ENCODE measurements around the gene PADI3. TPM values are rescaled to one million over a fixed set of nuclear protein-coding genes. Genes with fewer than 3 reads are reported as not detected.

Gene PADI3
- total RNA-seq, 4 donors from 2014 or later: not detected

DNA sequence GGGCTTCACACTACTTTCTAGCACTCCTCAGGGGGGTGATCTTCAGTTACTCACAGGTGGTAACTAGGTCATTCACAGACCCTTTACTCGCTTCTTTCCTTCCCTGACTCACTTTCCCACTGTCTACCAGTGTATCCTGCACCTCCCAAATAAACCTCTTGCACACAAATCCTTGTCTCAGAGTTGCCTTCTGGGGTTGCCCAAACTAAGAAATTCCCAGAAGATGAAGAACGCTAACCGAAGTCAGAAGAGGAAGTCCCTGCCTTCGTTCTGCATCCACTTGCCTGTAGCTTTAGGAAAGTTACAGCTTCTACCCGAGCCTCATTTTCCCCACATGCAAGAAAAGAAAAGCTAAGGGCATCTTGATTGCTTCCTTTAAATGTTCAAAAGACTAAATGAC, 47.2 kb downstream of the PADI3 start:
- peaks cover 0 to 2% of the 10 kb centered on the region in 2 donors for H3K9me3 ChIP-seq
- no peaks in the 10 kb centered on the region for H3K36me3 ChIP-seq
- 65 to 76% methylated on average over 5 of the region's 5 CpGs for WGBS, 2 donors (ENCODE audit: low coverage in 1 of 2)
- no peak overlapping the region for H3K4me3 ChIP-seq
- TF ChIP-seq, protein P1, sequence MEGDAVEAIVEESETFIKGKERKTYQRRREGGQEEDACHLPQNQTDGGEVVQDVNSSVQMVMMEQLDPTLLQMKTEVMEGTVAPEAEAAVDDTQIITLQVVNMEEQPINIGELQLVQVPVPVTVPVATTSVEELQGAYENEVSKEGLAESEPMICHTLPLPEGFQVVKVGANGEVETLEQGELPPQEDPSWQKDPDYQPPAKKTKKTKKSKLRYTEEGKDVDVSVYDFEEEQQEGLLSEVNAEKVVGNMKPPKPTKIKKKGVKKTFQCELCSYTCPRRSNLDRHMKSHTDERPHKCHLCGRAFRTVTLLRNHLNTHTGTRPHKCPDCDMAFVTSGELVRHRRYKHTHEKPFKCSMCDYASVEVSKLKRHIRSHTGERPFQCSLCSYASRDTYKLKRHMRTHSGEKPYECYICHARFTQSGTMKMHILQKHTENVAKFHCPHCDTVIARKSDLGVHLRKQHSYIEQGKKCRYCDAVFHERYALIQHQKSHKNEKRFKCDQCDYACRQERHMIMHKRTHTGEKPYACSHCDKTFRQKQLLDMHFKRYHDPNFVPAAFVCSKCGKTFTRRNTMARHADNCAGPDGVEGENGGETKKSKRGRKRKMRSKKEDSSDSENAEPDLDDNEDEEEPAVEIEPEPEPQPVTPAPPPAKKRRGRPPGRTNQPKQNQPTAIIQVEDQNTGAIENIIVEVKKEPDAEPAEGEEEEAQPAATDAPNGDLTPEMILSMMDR (IDR thresholded peaks at IDR 0.05): no peak
- TF ChIP-seq POLR2AphosphoS5 (IDR thresholded peaks at IDR 0.05) (no peak), POLR2A (IDR thresholded peaks at IDR 0.05) (no peak), EP300 (IDR thresholded peaks at IDR 0.05; ENCODE audit: low read depth) (no peak)
- intact Hi-C loops (cut with DNase I; ENCODE audit: low total_unique reads) (no loop called here), in situ Hi-C loops (cut with MboI; ENCODE audit: low pct_ligation_motif_present in 1 of 4, low pct_unique_long_range_greater_than_20kb in 1 of 4, low sequenced_read_pairs in 3 of 4) (no loop called here)
- DNase-seq: no peak
- H3K27me3 ChIP-seq: peaks cover 29% of the 10 kb centered on the region
- H3K4me1 ChIP-seq: no peaks in the 10 kb centered on the region
- no peak overlapping the region for H3K27ac ChIP-seq

DNA sequence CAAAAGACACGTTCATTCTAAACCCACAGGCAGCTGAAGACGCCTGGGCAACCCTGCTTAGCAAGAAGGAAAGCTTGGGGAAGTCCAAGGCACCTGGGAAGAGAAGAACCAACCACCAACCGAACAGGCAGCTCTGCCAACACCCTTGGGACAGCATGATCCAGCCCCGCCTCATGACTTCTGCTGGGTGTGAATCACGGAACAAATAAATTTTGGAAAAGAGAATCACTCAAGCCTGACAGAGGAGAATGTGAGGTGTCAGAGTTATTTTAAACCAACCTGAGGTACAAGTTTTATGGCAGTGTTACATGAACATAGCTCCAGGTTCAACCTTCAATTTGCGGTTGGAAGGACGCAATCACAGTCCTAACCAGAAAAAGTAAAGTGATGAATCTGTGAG, 49.1 kb downstream of the PADI3 start:
- TF ChIP-seq, protein P1 (IDR thresholded peaks at IDR 0.05): no peak
- no peak for TF ChIP-seq POLR2AphosphoS5 (IDR thresholded peaks at IDR 0.05)
- no peak for TF ChIP-seq POLR2A (IDR thresholded peaks at IDR 0.05)
- TF ChIP-seq EP300 (IDR thresholded peaks at IDR 0.05; ENCODE audit: low read depth): no peak
- intact Hi-C loops (cut with DNase I; ENCODE audit: low total_unique reads) (no loop called here), in situ Hi-C loops (cut with MboI; ENCODE audit: low pct_ligation_motif_present in 1 of 4, low pct_unique_long_range_greater_than_20kb in 1 of 4, low sequenced_read_pairs in 3 of 4) (no loop called here)
- Histone ChIP-seq H3K9me3 (peaks cover 0 to 10% of the 10 kb centered on the region in 2 donors), H3K27me3 (peaks cover 20% of the 10 kb centered on the region), H3K4me3 (no peak overlapping the region), H3K36me3 (no peaks in the 10 kb centered on the region), H3K27ac (no peak overlapping the region), H3K4me1 (no peaks in the 10 kb centered on the region)
- WGBS, 2 donors (ENCODE audit: low coverage in 1 of 2): 67 to 83% methylated on average over 4 to 7 of the region's 7 CpGs
- no peak for DNase-seq

DNA sequence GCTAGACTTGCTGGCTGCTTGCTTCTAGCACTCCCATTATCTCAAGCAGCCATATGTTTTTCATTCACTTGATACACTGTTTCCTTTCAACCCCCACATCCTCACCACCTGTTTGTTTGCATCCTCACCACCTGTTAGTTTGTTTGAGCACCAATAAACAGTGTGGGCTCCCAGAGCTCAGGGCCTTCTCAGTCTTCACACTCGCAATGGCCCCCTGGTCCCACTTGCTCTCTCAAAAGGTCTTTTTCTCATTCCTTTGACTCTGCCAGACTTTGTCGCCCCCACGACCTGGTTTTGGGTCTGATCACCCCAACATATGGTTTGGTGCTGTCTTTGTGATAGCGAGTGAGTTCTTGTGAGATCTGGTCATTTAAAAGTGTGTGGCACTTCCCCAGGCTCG, 52.9 kb downstream of the PADI3 start:
- peaks cover 0 to 10% of the 10 kb centered on the region in 2 donors for H3K9me3 ChIP-seq
- no peaks in the 10 kb centered on the region for H3K36me3 ChIP-seq
- no peaks in the 10 kb centered on the region for H3K4me1 ChIP-seq
- H3K27ac ChIP-seq: no peak overlapping the region
- H3K27me3 ChIP-seq: peaks cover 3% of the 10 kb centered on the region
- in situ Hi-C loops (cut with MboI; ENCODE audit: low pct_ligation_motif_present in 1 of 4, low pct_unique_long_range_greater_than_20kb in 1 of 4, low sequenced_read_pairs in 3 of 4) (no loop called here), intact Hi-C loops (cut with DNase I; ENCODE audit: low total_unique reads) (no loop called here)
- no peak overlapping the region for H3K4me3 ChIP-seq
- TF ChIP-seq, protein P1 (IDR thresholded peaks at IDR 0.05): no peak
- TF ChIP-seq POLR2A (IDR thresholded peaks at IDR 0.05) (no peak), POLR2AphosphoS5 (IDR thresholded peaks at IDR 0.05) (no peak), EP300 (IDR thresholded peaks at IDR 0.05; ENCODE audit: low read depth) (no peak)
- 76 to 79% methylated on average over 3 to 5 of the region's 5 CpGs for WGBS, 2 donors (ENCODE audit: low coverage in 1 of 2)
- DNase-seq: no peak

DNA sequence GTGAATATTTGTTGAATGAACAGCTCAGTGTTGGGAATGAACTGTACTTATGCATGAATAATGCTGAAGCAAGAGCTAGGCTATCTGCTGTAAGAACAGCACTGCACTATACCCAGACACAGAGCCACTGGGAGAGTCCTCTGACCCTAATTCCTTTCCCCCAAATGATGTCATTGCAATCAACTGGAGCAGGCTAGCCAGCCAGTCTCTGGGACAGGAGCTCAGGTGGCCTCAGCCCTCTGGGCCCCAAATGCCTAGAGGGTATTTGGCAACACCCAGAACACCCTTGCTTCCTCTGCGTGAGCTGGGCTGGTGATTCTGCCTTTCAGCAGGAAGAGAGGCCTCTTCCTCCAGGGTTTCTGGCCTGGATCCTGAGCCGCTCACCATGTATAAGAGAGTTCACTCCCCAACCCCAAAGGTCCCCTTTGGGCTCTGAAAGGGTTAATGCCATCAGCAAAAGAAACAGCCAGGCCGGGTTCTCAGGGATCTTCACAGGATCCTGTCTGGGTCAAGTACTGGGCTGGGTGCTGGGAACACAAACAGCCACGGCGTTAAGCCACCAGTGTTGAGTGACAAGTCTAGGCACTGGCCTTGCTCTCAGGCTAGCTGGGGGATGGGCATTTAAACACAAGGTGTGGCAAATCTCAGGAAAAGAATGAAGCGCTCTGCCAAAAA, 55.4 kb downstream of the PADI3 start:
- Histone ChIP-seq H3K36me3 (no peaks in the 10 kb centered on the region), H3K27ac (no peak overlapping the region), H3K27me3 (peaks cover 15% of the 10 kb centered on the region), H3K4me1 (no peaks in the 10 kb centered on the region), H3K4me3 (no peak overlapping the region), H3K9me3 (peaks cover 0 to 10% of the 10 kb centered on the region in 2 donors)
- WGBS, 2 donors (ENCODE audit: low coverage in 1 of 2): 28 to 43% methylated on average over 3 to 6 of the region's 6 CpGs
- intact Hi-C loops (cut with DNase I; ENCODE audit: low total_unique reads) (no loop called here), in situ Hi-C loops (cut with MboI; ENCODE audit: low pct_ligation_motif_present in 1 of 4, low pct_unique_long_range_greater_than_20kb in 1 of 4, low sequenced_read_pairs in 3 of 4) (no loop called here)
- DNase-seq: no peak
- TF ChIP-seq POLR2AphosphoS5 (IDR thresholded peaks at IDR 0.05) (no peak), POLR2A (IDR thresholded peaks at IDR 0.05) (no peak), EP300 (IDR thresholded peaks at IDR 0.05; ENCODE audit: low read depth) (no peak)
- TF ChIP-seq, protein P1 (IDR thresholded peaks at IDR 0.05): no peak
